Gastrocnemius medialis (tissue), 4 donors: ENCODE data around the gene SUSD4.

Source experiments
- CTCF ChIP-seq, 5 experiments: fragments of 450-650 bp in 3 of 5; fragments of 200-600 bp in 2 of 5; sonication (generic) in 2 of 5; IDR thresholded peaks in 4 of 5; conservative IDR thresholded peaks in 1 of 5; 1 replicate in 4 of 5; 2 replicates in 1 of 5; pipeline ENCODE4 v1.5.1; 2016 to 2019; ENCODE audit warnings: antibody characterized with exemption in 5 of 5, mild to moderate bottlenecking in 3 of 5, moderate library complexity in 3 of 5
- POLR2A ChIP-seq, 2 donors: fragments of 450-650 bp; IDR thresholded peaks; one replicate each; pipeline ENCODE4 v1.6.1; 2017; ENCODE audit warnings: antibody characterized with exemption in 2 of 2, mild to moderate bottlenecking in 2 of 2, moderate library complexity in 2 of 2

- TF ChIP-seq CTCF (IDR thresholded peaks at IDR 0.05 in 4 of 5, conservative IDR thresholded peaks at IDR 0.05 in 1 of 5) (no peak), POLR2A (IDR thresholded peaks at IDR 0.05) (no peak)
These were observed 134.9 kb downstream of the SUSD4 start for GRCh38 chr1:223228931-223229528.
